Pulmonary artery endothelial cell (primary cell): ENCODE data around the gene MALSU1. TPM values are rescaled to one million over a fixed set of nuclear protein-coding genes. Genes with fewer than 3 reads are reported as not detected.
"Not testable (repeated sequence)": the region's sequence is repeated elsewhere in the genome, so short reads cannot be mapped to it uniquely, and the experiment has no call there.

ENCODE experiments used
- DNase-seq: peaks from one replicate; pipeline ENCODE4 v3.0.0-alpha.2; 2011; ENCODE audit warnings: low read depth, low spot score
- total RNA-seq: library from RNA; depleted of rRNA; stranded (reverse); fragments of >200 nt; gene quantifications from 2 replicates; pipeline ENCODE4 v1.2.3, GENCODE V29; 2014

The MALSU1 gene
- total RNA-seq, 1 donor from 2014 or later, result 104 TPM

GRCh38 chr7:23285657-23286646 is 13.2 kb upstream of the MALSU1 start:
- no peak for DNase-seq

DNA sequence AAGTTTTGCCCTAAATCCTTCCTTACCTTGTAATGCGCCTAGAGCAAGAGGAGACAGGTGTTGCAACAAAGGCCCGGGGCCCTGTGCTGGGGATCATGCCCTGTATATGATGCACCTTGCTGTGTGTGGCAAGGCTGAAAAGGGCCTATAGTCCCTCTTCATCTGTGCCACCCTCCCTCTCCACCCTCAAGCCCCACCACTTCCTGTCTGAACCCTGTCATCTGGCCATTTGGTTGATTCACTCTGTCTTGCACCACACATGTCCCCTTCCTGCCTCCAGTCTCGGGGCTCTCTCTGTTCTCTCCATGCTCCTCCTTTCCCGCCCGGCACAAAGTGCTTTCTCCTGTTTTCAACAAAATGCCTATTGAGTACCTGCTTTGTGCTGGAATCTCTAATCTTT is 11.5 kb upstream of the MALSU1 start:
- no peak for DNase-seq

DNA sequence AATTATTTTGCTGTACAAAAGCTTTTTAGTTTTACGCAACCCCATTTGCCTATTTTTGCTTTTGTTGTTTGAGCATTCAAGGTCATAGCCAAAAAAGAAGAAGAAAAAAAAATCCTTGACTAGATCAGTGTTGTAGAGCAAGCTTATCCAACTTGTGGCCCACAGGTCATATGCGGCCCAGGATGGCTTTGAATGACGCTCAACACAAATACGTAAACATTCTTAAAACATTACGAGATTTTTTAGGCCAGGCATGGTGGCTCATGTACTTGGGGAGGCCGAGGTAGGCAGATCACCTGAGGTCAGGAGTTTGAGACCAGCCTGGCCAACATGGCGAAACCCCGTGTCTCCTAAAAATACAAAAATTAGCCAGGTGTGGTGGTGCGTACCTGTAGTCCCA is 8.1 kb upstream of the MALSU1 start:
- DNase-seq, result no peak

DNA sequence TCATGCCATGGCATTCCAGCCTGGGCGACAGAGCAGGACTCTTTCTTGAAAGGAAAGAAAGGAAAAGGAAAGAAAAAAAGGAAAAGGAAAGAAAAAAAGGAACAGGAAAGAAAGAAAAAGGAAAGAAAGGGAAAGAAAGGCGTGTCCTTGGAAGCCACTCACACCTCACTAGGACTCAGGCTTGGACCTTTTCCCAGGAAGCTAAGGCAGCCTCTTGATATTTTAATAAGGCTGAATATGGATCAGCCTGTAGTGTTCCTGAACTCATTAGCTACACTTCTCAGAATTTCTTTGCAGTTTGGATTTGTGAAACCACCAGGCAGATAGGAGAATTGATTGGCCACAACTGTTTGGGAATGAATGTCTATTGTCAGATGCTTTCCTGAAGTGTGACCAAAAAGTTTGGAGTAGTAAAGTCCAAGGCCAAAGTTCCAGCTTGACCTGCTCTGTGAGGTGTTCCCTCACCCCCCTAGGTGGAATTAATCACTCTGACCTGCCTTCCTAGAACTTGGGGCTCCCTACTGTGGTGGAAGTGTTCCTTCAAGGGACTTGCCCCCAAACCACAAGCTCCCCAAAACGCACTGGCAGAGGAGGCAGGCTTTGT is 7.1 kb upstream of the MALSU1 start:
- no peak for DNase-seq

GRCh38 chr7:23292623-23293022 is 6.5 kb upstream of the MALSU1 start:
- DNase-seq, result no peak

DNA sequence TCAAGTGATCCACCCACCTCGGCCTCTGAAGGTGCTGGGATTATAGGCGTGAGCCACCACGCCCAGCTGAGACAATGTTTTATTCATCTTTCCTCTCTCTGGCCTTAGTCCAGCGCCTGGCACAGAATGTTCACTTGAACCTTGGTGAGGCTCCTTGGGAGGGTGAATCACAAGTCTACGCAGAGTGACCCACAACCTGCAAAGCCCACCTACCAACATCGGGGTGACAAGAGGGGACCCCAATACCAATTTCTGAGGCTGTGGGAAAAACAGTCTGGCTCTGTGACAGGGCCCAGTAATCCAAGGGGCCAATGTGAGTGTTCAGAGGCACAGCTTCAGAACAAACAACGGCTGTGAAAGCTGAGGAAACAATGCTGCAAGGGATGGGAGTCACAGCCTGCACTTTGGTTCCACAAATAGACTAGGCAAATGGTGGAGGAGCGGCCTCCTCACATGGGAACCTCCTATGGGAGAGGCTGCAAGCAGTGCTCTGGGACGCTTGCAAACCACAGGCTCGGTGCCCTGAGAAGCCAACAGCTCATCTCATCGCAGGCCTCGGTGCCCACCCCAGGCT is 5.6 kb upstream of the MALSU1 start:
- no peak for DNase-seq

- DNase-seq, result no peak
Observed at GRCh38 chr7:23294549-23295400, 4.4 kb upstream of the MALSU1 start.

DNA sequence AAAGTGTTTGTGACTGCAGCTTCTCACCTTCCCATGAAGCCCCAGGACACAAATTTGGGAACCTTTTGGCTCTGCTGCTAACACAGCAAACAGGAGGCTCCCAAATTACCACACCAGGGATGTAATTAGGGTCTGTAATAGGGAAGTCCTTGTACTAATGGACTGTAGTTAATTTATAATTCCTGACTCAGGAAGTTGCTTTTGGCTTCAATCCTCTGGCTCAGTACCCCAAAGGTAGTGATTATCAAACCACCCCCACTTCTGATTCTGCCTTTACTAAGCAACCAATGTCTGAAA is 3.8 kb upstream of the MALSU1 start:
- DNase-seq, result no peak

GRCh38 chr7:23298141-23298881 is 828 bp upstream of the MALSU1 start:
- DNase-seq, result no peak

DNA sequence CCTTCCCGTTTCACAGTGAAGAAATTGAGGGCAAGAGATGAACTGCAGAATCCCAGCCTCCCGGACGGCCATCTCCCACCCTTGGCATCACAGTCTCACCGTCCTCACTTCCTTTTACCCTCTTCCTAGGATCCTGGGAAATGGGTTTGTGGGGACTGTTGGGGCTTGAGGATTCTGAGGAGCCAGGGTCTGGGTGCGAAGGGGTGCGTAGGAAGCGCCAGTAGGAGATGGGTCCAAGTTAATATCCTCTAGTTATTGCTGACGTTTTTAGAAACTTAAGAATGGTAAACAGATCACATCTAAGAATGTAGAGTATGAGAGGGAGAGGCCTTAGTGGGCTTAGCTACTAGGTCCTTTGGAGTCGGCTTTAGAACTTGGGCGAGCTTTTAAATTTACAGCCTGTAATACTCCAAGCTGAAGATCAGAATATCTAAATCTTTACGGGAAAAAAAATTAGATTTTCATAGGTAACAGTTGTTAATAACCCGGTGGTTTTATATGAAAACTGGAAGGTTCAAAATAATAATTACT is 696 bp downstream of the MALSU1 start:
- no peak for DNase-seq

DNA sequence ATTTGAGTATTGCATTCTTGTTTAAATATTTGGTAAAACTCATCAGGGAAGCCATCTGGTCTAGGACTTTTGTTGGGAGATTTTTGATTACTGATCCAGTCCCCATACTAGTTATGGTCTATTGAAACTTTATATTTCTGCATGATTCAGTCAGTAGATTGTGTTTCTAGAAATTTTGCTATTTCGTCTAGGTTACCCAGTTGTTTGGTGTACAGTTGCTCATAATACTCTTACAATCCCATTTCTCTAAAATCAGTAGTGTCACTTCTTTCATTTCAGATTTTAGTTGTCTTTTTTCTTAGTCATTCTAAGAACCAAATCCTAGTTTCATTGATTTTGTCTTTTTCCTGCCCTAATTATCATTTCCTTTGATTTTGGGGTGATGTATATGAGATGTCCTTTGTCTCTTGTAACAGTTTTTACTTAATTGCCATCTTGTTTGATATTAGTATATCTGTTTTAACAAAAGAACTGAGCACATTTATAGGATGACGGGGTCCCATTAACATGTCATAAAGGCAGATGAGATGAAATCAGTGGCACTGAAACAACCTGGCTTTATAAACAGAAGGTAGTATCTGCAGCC is 7.9 kb downstream of the MALSU1 start:
- no peak for DNase-seq

DNA sequence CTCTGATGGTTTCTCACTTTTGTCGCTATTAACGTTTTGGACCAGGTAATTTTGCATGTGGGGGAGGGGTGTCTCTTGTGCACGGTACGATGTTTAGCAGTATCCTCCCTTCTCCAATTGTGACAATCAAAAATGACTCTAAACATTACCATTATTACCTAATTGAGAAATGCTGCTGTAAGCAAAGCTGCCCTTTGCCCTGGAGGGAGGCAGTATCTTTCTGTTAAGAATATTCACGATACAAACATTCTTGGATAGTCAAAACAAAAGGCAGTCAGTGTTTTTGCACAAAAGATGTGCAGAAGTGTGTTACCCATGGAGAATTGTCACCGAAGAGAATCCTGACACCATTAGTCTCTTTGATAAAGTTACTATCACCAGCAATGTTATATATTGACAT is 9.6 kb downstream of the MALSU1 start:
- DNase-seq, result no peak

DNA sequence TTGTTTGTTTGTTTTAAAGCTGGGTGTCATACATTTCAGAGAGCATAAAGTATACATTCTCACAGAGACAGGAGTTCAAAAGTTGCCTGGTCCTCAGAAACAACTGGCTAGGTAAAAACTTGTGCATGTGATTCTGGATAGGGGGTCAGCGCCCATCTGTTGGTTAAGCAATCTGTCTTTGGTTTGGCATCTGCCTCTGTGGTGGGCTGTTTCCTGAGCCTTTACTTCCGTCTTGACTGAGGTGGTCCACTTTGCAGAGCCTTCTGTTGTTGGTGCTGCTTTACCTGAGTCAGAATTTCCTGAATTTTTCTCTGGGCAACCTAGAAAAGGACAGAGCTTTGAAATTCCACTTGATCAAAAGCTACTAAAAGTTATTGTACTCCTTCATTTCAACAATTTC is 13.0 kb downstream of the MALSU1 start:
- DNase-seq, result not testable (repeated sequence)

DNA sequence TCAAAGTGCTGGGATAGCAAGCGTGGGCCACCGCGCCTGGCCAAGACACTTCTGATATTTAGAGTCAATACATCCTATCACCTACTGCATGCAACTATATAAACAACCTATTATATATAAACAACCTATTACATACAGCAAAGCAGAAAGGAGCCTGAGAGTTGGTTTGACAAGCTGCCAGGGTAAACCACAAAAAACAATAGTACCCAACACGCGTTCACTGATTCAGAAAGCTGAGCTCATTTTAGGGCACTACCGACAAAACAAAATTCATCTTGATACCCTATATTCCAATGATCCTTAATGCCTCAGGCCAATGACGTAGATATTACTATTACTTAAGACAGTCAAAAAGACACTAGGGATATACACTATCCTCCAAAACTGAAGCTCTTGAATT is 16.2 kb downstream of the MALSU1 start:
- no peak for DNase-seq

DNA sequence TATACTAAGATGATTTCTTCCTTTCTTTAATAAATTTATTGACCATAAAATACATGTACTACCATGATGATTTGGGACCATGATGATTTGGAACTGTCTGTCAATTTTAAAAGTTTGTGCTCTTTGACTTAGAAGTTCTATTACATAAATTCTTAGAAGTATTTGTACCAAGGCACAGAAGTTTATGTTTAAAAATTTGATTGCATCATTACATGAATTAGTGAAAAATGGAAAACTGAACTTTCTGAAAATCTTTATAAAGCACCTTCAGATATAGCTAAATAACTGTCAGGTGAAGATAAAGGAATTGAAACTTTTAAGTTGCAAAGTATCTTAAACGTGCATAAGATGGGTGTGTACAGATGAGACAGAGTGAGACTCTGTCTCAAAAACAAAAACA is 32.0 kb downstream of the MALSU1 start:
- DNase-seq, result no peak

DNA sequence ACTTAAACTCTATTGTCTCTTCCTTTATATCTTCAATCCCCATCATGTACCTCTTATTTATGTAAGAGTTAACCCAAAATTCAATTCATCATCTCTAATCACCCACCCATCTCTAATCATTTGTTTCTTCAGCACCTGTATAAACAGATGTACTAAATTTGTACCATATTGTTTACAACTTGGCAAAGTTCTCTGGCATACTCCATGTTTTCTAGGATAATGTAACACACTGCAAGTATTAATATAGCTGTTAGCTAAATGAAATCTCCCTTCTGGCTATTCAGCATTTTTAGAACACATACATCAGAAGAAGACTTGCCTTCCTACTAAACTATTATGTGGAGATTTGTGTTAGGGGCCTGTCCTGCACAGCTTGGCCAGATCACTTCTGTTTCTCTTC is 33.1 kb downstream of the MALSU1 start:
- no peak for DNase-seq

DNA sequence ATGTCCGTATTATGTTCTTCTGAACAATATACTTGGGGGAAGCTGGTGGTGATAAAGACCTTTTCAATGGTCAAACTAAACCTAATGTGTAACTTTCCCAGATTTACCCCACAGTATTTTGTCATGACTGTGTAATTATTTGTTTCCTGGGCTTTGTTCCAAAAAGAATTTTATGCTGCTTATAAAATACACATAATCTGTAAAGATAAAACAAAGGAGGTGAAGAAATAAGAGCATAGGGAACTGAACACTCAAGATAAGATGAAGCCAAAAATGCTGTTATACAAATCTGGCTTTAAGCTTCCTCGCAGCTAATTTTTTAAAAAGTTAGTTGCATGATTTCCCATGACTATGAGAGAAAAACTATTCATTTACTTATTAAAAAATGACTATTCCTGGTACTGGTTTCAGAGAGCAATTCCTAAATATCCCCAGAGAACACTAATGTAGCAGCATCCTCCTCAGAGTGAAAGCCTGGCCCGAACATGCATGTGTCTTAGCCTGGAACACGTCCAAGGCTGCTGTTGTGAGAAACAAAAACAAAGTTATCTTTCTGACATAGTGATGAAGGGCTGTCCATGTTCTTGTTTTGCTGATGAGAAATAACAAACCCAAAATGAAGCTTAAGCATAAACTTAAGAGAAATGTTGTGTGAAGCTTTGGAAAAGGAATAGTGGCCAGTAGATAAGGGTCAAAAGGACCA is 33.9 kb downstream of the MALSU1 start:
- no peak for DNase-seq

- peak; percentile 51 for DNase-seq
Observed at GRCh38 chr7:23333671-23334246, 34.6 kb downstream of the MALSU1 start.

DNA sequence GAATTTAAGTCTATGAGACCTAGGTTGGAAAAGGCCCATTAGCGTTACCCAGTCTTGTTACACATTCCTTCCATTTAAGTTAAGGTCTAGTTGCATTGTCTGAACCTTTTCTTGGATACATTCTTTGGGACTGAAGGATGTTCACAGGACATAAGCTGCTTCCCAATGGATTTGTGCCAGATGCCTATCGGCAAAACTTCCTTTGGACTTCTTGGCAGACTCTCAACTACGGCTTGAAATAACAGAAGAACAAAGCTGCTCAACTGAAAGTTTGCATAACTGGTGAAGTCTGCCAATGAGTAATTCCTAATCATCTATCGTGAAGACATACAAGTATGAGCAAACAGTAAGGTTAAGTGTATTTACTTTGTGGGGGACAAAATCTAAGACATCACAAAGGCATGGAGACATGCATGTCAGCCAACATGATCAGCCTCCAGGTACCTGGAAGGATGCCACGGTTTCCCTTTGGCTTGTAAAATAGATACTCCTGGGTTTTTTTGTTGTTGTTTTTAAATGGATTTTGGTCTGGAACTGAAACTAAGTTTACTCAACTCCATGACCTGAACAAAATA is 35.4 kb downstream of the MALSU1 start:
- peak; percentile 99 for DNase-seq
